GM06990 (cell line): ENCODE measurements around the gene EPN1.
"Not testable (repeated sequence)": the region's sequence is repeated elsewhere in the genome, so short reads cannot be mapped to it uniquely, and the experiment has no call there.

Experiments
- DNase-seq: peaks from one replicate; pipeline ENCODE4 v3.0.0-alpha.2; 2011; ENCODE audit not compliant: insufficient read length; ENCODE audit errors: extremely low read depth
- H3K27me3 ChIP-seq: replicated peaks from 2 replicates; pipeline ENCODE4 v1.6.0; 2011; ENCODE audit warnings: low read length; ENCODE audit not compliant: control insufficient read depth, insufficient read depth
- H3K36me3 ChIP-seq: 2 replicates; pipeline ENCODE4 v1.5.1; 2011; ENCODE audit warnings: low read length; ENCODE audit not compliant: control insufficient read depth, insufficient read depth
- H3K4me3 ChIP-seq: replicated peaks from 2 replicates; pipeline ENCODE4 v1.5.1; 2011; ENCODE audit warnings: low read depth, mild to moderate bottlenecking, control low read depth, low read length
- CTCF ChIP-seq: IDR thresholded peaks from 2 replicates; pipeline ENCODE4 v1.5.1; 2011; ENCODE audit warnings: low read length, control low read depth, mild to moderate bottlenecking, inconsistent platforms; ENCODE audit not compliant: insufficient read depth, poor library complexity, severe bottlenecking

Gene EPN1

DNA sequence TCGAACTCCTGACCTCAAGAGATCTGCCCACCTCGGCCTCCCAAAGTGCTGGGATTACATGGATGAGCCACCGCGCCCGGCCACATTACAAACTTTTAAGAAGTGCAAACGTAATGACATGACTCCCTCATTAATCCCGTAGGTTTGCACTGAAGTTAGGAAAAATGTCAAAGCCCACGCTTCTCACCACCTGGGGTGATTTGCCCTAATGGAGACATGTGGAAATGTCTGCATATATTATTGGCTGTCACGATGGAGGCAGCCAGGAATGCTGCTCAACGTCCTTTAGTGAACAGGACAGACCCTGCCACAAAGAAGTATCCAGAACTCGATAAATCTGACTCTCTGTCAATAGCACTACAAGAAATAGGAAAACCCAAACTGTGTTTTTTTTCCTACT, 42.2 kb downstream of the EPN1 start:
- TF ChIP-seq CTCF = no peak
- no peak for DNase-seq
- no peaks in the 10 kb centered on the region for H3K27me3 ChIP-seq
- no peaks in the 10 kb centered on the region for H3K36me3 ChIP-seq
- H3K4me3 ChIP-seq = no peak overlapping the region

DNA sequence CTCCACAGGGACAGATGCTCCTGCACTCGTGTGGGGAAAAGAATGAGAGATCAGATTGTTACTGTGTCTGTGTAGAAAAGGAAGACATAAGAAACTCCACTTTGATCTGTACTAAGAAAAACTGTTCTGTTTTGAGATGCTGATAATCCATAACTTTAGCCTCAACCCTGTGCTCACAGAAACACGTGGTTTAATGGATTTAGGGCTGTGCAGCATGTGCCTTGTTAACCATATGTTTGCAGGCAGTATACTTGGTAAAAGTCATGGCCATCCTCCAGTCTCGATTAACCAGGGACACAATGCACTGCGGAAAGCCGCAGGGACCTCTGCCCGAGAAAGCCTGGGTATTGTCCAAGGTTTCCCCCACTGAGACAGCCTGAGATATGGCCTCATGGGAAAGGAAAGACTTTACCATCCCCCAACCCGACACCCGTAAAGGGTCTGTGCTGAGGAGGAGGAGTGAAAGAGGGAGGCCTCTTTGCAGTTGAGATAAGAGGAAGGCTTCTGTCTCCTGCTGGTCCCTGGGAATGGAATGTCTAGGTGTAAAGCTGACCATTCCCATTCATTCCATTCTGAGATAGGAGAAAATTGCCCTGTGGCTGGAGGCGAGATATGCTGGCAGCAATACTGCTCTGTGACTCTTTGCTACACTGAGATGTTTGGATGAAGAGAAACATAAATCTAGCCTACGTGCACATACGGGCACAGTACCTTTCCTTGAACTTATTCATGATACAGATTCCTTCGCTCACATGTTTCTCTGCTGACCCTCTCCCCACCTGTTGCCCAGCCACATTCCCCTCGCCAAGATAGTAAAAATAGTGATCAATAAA, 43.1 kb downstream of the EPN1 start:
- H3K36me3 ChIP-seq, DNase-seq, H3K4me3 ChIP-seq, H3K27me3 ChIP-seq: not testable (repeated sequence)

- H3K4me3 ChIP-seq = no peak overlapping the region
- H3K36me3 ChIP-seq = no peaks in the 10 kb centered on the region
- TF ChIP-seq CTCF = no peak
- DNase-seq = no peak
- H3K27me3 ChIP-seq = no peaks in the 10 kb centered on the region
Measured at GRCh38 chr19:55720214-55720746, 45.3 kb downstream of the EPN1 start.

GRCh38 chr19:55720801-55721200, 45.8 kb downstream of the EPN1 start:
- no peak overlapping the region for H3K4me3 ChIP-seq
- no peaks in the 10 kb centered on the region for H3K27me3 ChIP-seq
- no peaks in the 10 kb centered on the region for H3K36me3 ChIP-seq
- TF ChIP-seq CTCF = no peak
- no peak for DNase-seq

DNA sequence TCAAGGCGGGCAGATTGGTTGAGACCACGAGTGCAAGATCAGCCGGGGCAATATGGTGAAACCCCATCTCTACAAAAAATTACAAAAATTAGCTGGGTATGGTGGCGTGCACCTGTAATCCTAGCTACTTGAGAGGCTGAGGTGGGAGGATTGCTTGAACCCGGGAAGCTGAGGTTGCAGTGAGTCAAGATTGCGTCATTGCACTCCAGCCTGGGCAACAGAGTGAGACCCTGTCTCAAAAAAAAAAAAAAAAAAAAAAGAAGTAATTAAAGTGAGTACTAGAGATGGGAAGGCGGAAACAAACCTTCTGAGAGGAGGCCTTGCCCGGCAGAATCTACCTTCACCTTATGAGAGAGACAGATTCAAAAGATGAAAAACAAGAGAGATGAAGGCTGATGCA, 48.5 kb downstream of the EPN1 start:
- Histone ChIP-seq H3K27me3 (no peaks in the 10 kb centered on the region), H3K36me3 (no peaks in the 10 kb centered on the region), H3K4me3 (no peak overlapping the region)
- no peak for TF ChIP-seq CTCF
- DNase-seq = no peak

GRCh38 chr19:55730378-55730777, 55.4 kb downstream of the EPN1 start:
- not testable (repeated sequence) for DNase-seq, H3K27me3 ChIP-seq, H3K4me3 ChIP-seq, H3K36me3 ChIP-seq

DNA sequence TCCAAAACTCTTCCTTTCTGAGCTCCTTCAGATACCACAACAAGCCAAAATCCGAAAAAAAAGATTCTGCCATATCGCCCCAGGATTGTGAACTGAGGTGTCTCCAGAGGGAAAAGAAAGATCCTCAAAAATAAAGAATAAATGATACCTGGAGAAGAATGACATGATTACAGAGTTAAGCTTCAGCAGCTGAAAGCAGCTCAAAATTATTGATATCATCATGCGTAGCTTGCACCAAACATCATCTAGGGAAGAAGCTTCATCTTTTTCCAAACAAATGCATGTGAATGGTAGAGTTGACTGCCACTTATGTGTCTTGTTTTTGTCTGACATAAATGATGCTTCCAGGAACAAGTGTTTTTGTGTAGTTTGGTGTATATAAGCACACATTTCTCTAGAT, 63.3 kb downstream of the EPN1 start, which contains the start of gene NLRP9:
NLRP9 (minus strand) TSS at position 101 of the 400 bp plus-strand sequence; CDS start at position 73, 28 bp downstream.
- Histone ChIP-seq H3K27me3 (no peaks in the 10 kb centered on the region), H3K4me3 (no peak within 1 kb of the TSS)
- no peak for DNase-seq

More for the DNA sequence above, 63.3 kb downstream of the EPN1 start, which contains the start of gene NLRP9:
- H3K36me3 ChIP-seq = no peaks in the 10 kb centered on the region
- no peak for TF ChIP-seq CTCF
